ENCODE measurements around the gene ARID3B. TPM values are rescaled to one million over a fixed set of nuclear protein-coding genes. Genes with fewer than 3 reads are reported as not detected.
"Not testable (repeated sequence)": the region's sequence is repeated elsewhere in the genome, so short reads cannot be mapped to it uniquely, and the experiment has no call there.

The ARID3B gene
- total and polyA plus RNA-seq, 2 experiments from 2014 or later = 69.8 to 70.5 TPM

GRCh38 chr15:74626752-74627692 lies 86.0 kb downstream of the ARID3B start:
- no peaks in the 10 kb centered on the region for H3K27me3 ChIP-seq
- H3K9me3 ChIP-seq (ENCODE audit: low read depth) = no peaks in the 10 kb centered on the region
- peaks cover 81% of the 10 kb centered on the region for H3K36me3 ChIP-seq
- no peak for DNase-seq (ENCODE audit: low read depth in 1 of 2, low spot score in 1 of 2)
- no peaks in the 10 kb centered on the region for H3K4me1 ChIP-seq (ENCODE audit: low read depth)
- H3K27ac ChIP-seq = no peak overlapping the region
- no peak for TF ChIP-seq CTCF (IDR thresholded peaks at IDR 0.05; ENCODE audit: low read depth, low read length)
- no peak overlapping the region for H3K4me3 ChIP-seq

GRCh38 chr15:74627766-74628165 lies 86.7 kb downstream of the ARID3B start:
- peaks cover 74% of the 10 kb centered on the region for H3K36me3 ChIP-seq
- H3K9me3 ChIP-seq (ENCODE audit: low read depth) = no peaks in the 10 kb centered on the region

GRCh38 chr15:74628199-74628598 lies 87.2 kb downstream of the ARID3B start:
- DNase-seq (ENCODE audit: low read depth in 1 of 2, low spot score in 1 of 2) = no peak
- H3K27me3 ChIP-seq = no peaks in the 10 kb centered on the region
- H3K4me1 ChIP-seq (ENCODE audit: low read depth) = no peaks in the 10 kb centered on the region
- peak overlapping the region; percentile 34 for H3K27ac ChIP-seq
- no peaks in the 10 kb centered on the region for H3K9me3 ChIP-seq (ENCODE audit: low read depth)
- no peak overlapping the region for H3K4me3 ChIP-seq
- peaks cover 73% of the 10 kb centered on the region for H3K36me3 ChIP-seq
- no peak for TF ChIP-seq CTCF (IDR thresholded peaks at IDR 0.05; ENCODE audit: low read depth, low read length)

More at GRCh38 chr15:74627766-74628165, 86.7 kb downstream of the ARID3B start:
- DNase-seq (ENCODE audit: low read depth in 1 of 2, low spot score in 1 of 2) = no peak
- Histone ChIP-seq H3K27ac (no peak overlapping the region), H3K4me1 (ENCODE audit: low read depth) (no peaks in the 10 kb centered on the region), H3K27me3 (no peaks in the 10 kb centered on the region), H3K4me3 (no peak overlapping the region)
- no peak for TF ChIP-seq CTCF (IDR thresholded peaks at IDR 0.05; ENCODE audit: low read depth, low read length)

- no peaks in the 10 kb centered on the region for H3K27me3 ChIP-seq
- no peak for TF ChIP-seq CTCF (IDR thresholded peaks at IDR 0.05; ENCODE audit: low read depth, low read length)
- no peak overlapping the region for H3K4me3 ChIP-seq
- peaks cover 69% of the 10 kb centered on the region for H3K36me3 ChIP-seq
- DNase-seq (ENCODE audit: low read depth in 1 of 2, low spot score in 1 of 2) = no peak
- no peak overlapping the region for H3K27ac ChIP-seq
- no peaks in the 10 kb centered on the region for H3K9me3 ChIP-seq (ENCODE audit: low read depth)
- H3K4me1 ChIP-seq (ENCODE audit: low read depth) = no peaks in the 10 kb centered on the region
Observed at GRCh38 chr15:74628949-74629348, 87.9 kb downstream of the ARID3B start.

GRCh38 chr15:74629696-74630095 lies 88.7 kb downstream of the ARID3B start:
- not testable (repeated sequence) for H3K9me3 ChIP-seq (ENCODE audit: low read depth); H3K4me3 ChIP-seq; H3K27me3 ChIP-seq; H3K4me1 ChIP-seq (ENCODE audit: low read depth); DNase-seq (ENCODE audit: low read depth in 1 of 2, low spot score in 1 of 2); H3K27ac ChIP-seq
- H3K36me3 ChIP-seq = peaks cover 66% of the 10 kb centered on the region
